Renal pelvis (tissue), 3 donors: Measurements from ENCODE around the gene TAF11. TPM values are rescaled to one million over a fixed set of nuclear protein-coding genes. Genes with fewer than 3 reads are reported as not detected.

Experiments used
- polyA plus RNA-seq, 3 donors: library from polyadenylated mRNA; unstranded; fragments of 120-200 nt; gene quantifications; one replicate each; pipeline ENCODE4 v1.2.1, GENCODE V29; 2013; ENCODE audit not compliant: insufficient read length in 3 of 3

TAF11 gene
- polyA plus RNA-seq, 3 donors: 45.3 to 53.0 (median 45.4) TPM

Other genes starting within 250 kb of the TAF11 start
- 10 to 100 TPM; 50.1 to 50.9 (median 50.5) TPM for gene ILRUN, start 191.3 kb downstream of the TAF11 start, polyA plus RNA-seq
- 100 to 1,000 TPM; 120 to 166 (median 165) TPM for gene SNRPC, start 130.5 kb downstream of the TAF11 start, polyA plus RNA-seq
- 10 to 100 TPM; 11.9 to 16.5 (median 16.3) TPM for gene BLTP3A, start 96.0 kb downstream of the TAF11 start, polyA plus RNA-seq
- 10 to 100 TPM; 47.3 to 49.9 (median 47.6) TPM for gene ANKS1A, start 1.2 kb upstream of the TAF11 start, polyA plus RNA-seq